ENCODE data around the gene TMEM272.
A peak's percentile ranks its signal among the peaks of the same experiment; 100 is the strongest.

The TMEM272 gene

GRCh38 chr13:51844862-51845573 is at the start of gene TMEM272:
Gene TMEM272 (minus strand): TSS chr13:51845177. CDS start chr13:51838530, 6,647 bp downstream.
- peak; percentile 63 for DNase-seq (ENCODE audit: low spot score)
- TF ChIP-seq CTCF (IDR thresholded peaks at IDR 0.05; ENCODE audit: extremely low read depth, missing control alignments) = peak; percentile 83

GRCh38 chr13:51894239-51894638 is 49.3 kb upstream of the TMEM272 start:
- DNase-seq (ENCODE audit: low spot score) = no peak
- no peak for TF ChIP-seq CTCF (IDR thresholded peaks at IDR 0.05; ENCODE audit: extremely low read depth, missing control alignments)

- DNase-seq (ENCODE audit: low spot score) = no peak
- no peak for TF ChIP-seq CTCF (IDR thresholded peaks at IDR 0.05; ENCODE audit: extremely low read depth, missing control alignments)
These were observed 47.7 kb upstream of the TMEM272 start for GRCh38 chr13:51892657-51893056.

- TF ChIP-seq CTCF (IDR thresholded peaks at IDR 0.05; ENCODE audit: extremely low read depth, missing control alignments) = no peak
- no peak for DNase-seq (ENCODE audit: low spot score)
These were observed 42.5 kb upstream of the TMEM272 start for GRCh38 chr13:51887468-51887867.

GRCh38 chr13:51885651-51886050 is 40.7 kb upstream of the TMEM272 start:
- no peak for TF ChIP-seq CTCF (IDR thresholded peaks at IDR 0.05; ENCODE audit: extremely low read depth, missing control alignments)
- DNase-seq (ENCODE audit: low spot score) = no peak

- DNase-seq (ENCODE audit: low spot score) = no peak
- TF ChIP-seq CTCF (IDR thresholded peaks at IDR 0.05; ENCODE audit: extremely low read depth, missing control alignments) = no peak
These were observed 38.2 kb upstream of the TMEM272 start for GRCh38 chr13:51883226-51883600.

- no peak for TF ChIP-seq CTCF (IDR thresholded peaks at IDR 0.05; ENCODE audit: extremely low read depth, missing control alignments)
- DNase-seq (ENCODE audit: low spot score) = no peak
These were observed 37.7 kb upstream of the TMEM272 start for GRCh38 chr13:51882570-51883225.
